SU-DHL-6 (cell line): Measurements from ENCODE around the gene HK2.

Experiments used
- H2AFZ ChIP-seq: fragments of 200-600 bp; sonication (generic); 2 replicates; pipeline ENCODE4 v1.6.1; 2014; ENCODE audit warnings: low read depth, mild to moderate bottlenecking, moderate library complexity, mixed read lengths, antibody characterized with exemption, low read length; ENCODE audit not compliant: severe bottlenecking
- H3F3A ChIP-seq: fragments of 200-600 bp; shearing (Covaris generic); 2 replicates; pipeline ENCODE4 v1.6.0; 2016; ENCODE audit warnings: antibody characterized with exemption, mild to moderate bottlenecking; ENCODE audit not compliant: insufficient read depth
- H3K27ac ChIP-seq: fragments of 200-600 bp; sonication (generic); 2 replicates; pipeline ENCODE4 v1.5.1; 2016; ENCODE audit warnings: low read depth, mild to moderate bottlenecking, low read length, moderate library complexity, mixed read lengths
- H3K27me3 ChIP-seq: fragments of 200-600 bp; sonication (generic), shearing (Covaris generic); 2 replicates; pipeline ENCODE4 v1.6.0; 2014; ENCODE audit warnings: mild to moderate bottlenecking, low read length
- H3K36me3 ChIP-seq: fragments of 200-600 bp; sonication (generic); 2 replicates; pipeline ENCODE4 v1.6.1; 2014; ENCODE audit warnings: mild to moderate bottlenecking, low read length, mixed read lengths
- H3K4me2 ChIP-seq: fragments of 300-600, 200-600 bp; shearing (Covaris generic), sonication (generic); 2 replicates; pipeline ENCODE4 v1.6.0; 2014; ENCODE audit warnings: low read length, low read depth, mild to moderate bottlenecking; ENCODE audit not compliant: poor library complexity, severe bottlenecking
- H3K4me3 ChIP-seq: fragments of 200-600 bp; sonication (generic); 2 replicates; pipeline ENCODE4 v1.5.1; 2014; ENCODE audit warnings: antibody characterized with exemption, low read length, mild to moderate bottlenecking, mixed read lengths; ENCODE audit not compliant: insufficient read depth, poor library complexity, severe bottlenecking
- H3K79me2 ChIP-seq: fragments of 200-600 bp; sonication (generic); 2 replicates; pipeline ENCODE4 v1.6.1; 2014; ENCODE audit warnings: mild to moderate bottlenecking, low read length, moderate library complexity; ENCODE audit not compliant: insufficient read depth
- H3K9ac ChIP-seq: fragments of 200-600 bp; sonication (generic); 2 replicates; pipeline ENCODE4 v1.7.0; 2014; ENCODE audit warnings: mild to moderate bottlenecking, low read length
- H3K9me2 ChIP-seq: fragments of 200-600 bp; sonication (generic); replicated peaks from 2 replicates; pipeline ENCODE4 v1.6.1; 2014; ENCODE audit warnings: low read length; ENCODE audit not compliant: insufficient read depth
- H3K9me3 ChIP-seq: fragments of 200-600 bp; sonication (generic); 2 replicates; pipeline ENCODE4 v1.6.1; 2014; ENCODE audit warnings: low read length, mixed read lengths; ENCODE audit not compliant: insufficient read depth
- H4K20me1 ChIP-seq: fragments of 200-600 bp; sonication (generic); 2 replicates; pipeline ENCODE4 v1.6.1; 2014; ENCODE audit warnings: low read depth, mild to moderate bottlenecking, antibody characterized with exemption, low read length, moderate library complexity, mixed read lengths
- EZH2phosphoT487 ChIP-seq: fragments of 200-600 bp; sonication (generic), shearing (Covaris generic); conservative IDR thresholded peaks from 2 replicates; pipeline ENCODE4 v1.6.1; 2018; ENCODE audit warnings: mild to moderate bottlenecking, antibody characterized with exemption, low read length, moderate library complexity, mixed read lengths
- TF ChIP-seq, protein P1 (sequence below): fragments of 200-600 bp; sonication (generic); IDR thresholded peaks from one replicate; pipeline ENCODE4 v1.5.1; 2017; ENCODE audit warnings: antibody characterized with exemption, mild to moderate bottlenecking, low read length, moderate library complexity; ENCODE audit not compliant: insufficient read depth, poor library complexity, severe bottlenecking

HK2 gene

DNA sequence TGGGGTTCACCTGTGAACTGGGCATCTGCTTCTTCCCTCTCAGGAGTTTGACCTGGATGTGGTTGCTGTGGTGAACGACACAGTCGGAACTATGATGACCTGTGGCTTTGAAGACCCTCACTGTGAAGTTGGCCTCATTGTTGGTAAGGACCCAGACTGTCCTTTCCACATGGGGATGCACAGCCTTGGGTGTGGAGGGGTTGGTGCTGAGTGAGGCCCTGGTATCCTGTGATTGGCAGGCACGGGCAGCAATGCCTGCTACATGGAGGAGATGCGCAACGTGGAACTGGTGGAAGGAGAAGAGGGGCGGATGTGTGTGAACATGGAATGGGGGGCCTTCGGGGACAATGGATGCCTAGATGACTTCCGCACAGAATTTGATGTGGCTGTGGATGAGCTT is 52.3 kb downstream of the HK2 start:
- TF ChIP-seq EZH2phosphoT487: no peak
- TF ChIP-seq, protein P1, sequence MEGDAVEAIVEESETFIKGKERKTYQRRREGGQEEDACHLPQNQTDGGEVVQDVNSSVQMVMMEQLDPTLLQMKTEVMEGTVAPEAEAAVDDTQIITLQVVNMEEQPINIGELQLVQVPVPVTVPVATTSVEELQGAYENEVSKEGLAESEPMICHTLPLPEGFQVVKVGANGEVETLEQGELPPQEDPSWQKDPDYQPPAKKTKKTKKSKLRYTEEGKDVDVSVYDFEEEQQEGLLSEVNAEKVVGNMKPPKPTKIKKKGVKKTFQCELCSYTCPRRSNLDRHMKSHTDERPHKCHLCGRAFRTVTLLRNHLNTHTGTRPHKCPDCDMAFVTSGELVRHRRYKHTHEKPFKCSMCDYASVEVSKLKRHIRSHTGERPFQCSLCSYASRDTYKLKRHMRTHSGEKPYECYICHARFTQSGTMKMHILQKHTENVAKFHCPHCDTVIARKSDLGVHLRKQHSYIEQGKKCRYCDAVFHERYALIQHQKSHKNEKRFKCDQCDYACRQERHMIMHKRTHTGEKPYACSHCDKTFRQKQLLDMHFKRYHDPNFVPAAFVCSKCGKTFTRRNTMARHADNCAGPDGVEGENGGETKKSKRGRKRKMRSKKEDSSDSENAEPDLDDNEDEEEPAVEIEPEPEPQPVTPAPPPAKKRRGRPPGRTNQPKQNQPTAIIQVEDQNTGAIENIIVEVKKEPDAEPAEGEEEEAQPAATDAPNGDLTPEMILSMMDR: no peak

DNA sequence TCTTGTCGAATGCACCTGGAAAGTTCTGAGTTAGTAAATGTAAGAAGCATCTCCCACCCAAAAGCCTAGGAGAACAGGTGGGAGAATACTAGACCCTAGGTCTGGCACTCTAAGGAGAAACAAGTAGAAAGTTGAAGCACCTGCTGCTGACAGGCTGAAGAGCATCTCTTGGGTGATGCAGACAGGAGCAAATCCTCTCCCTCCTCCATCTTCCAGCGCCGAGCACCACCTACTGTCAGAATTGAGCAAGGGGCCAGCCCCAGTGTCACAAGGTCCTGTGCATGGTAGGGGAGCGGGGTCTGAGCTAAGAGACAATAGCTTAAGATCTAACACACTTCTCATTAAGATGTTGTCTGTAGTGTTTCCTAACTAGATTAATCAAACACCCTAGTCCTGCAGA is 52.9 kb downstream of the HK2 start:
- no peak overlapping the region for H3K4me3 ChIP-seq
- TF ChIP-seq EZH2phosphoT487: no peak
- TF ChIP-seq, protein P1: no peak
- H3K9me3 ChIP-seq: no peaks in the 10 kb centered on the region
- H4K20me1 ChIP-seq: no peaks in the 10 kb centered on the region
- no peak overlapping the region for H2AFZ ChIP-seq
- no peaks in the 10 kb centered on the region for H3K9me2 ChIP-seq
- H3K9ac ChIP-seq: no peak overlapping the region
- H3K27me3 ChIP-seq: no peaks in the 10 kb centered on the region
- H3K36me3 ChIP-seq: peaks cover 19% of the 10 kb centered on the region; the same call in 1 of the 2 replicates
- no peaks in the 10 kb centered on the region for H3K79me2 ChIP-seq
- H3K27ac ChIP-seq: no peak overlapping the region
- no peak overlapping the region for H3K4me2 ChIP-seq
- H3F3A ChIP-seq: no peaks in the 10 kb centered on the region

More for the DNA sequence above, 52.3 kb downstream of the HK2 start:
- no peak overlapping the region for H3K9ac ChIP-seq
- no peak overlapping the region for H3K4me3 ChIP-seq
- H3K79me2 ChIP-seq: no peaks in the 10 kb centered on the region
- no peaks in the 10 kb centered on the region for H3F3A ChIP-seq
- no peaks in the 10 kb centered on the region for H3K9me2 ChIP-seq
- H3K36me3 ChIP-seq: peaks cover 19% of the 10 kb centered on the region; the same call in 1 of the 2 replicates
- no peak overlapping the region for H2AFZ ChIP-seq
- no peaks in the 10 kb centered on the region for H3K9me3 ChIP-seq
- no peak overlapping the region for H3K27ac ChIP-seq
- no peaks in the 10 kb centered on the region for H3K27me3 ChIP-seq
- H3K4me2 ChIP-seq: no peak overlapping the region
- no peaks in the 10 kb centered on the region for H4K20me1 ChIP-seq

DNA sequence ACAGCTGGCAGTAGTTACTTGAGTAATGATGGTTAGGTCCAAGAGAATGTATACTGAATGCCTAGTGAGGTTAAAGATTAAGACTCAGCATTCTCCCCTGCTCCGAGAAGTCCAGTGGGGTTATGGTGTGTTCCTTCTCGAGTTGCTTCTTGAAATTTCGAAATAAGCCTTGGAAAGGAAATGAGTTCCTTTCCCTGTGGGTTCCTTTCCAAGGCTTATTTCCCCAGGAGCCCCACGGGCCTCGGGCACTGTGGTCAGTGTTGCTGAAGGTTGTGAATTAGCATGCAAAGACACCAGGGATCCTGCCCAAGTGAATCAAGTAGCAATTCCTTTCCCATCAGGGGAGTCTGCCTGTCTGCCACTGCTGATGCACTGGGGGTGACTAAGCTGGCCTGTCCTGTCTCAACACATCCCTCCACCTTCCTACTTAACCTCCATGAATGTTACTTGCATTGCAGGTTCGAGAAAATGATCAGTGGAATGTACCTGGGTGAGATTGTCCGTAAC is 53.6 kb downstream of the HK2 start:
- Histone ChIP-seq H3K9ac (no peak overlapping the region), H3K4me3 (no peak overlapping the region), H3K27me3 (no peaks in the 10 kb centered on the region), H3K36me3 (peaks cover 19% of the 10 kb centered on the region; the same call in 1 of the 2 replicates), H3K9me3 (no peaks in the 10 kb centered on the region), H3K4me2 (no peak overlapping the region), H2AFZ (no peak overlapping the region), H3K27ac (no peak overlapping the region), H4K20me1 (no peaks in the 10 kb centered on the region), H3F3A (no peaks in the 10 kb centered on the region), H3K9me2 (no peaks in the 10 kb centered on the region), H3K79me2 (no peaks in the 10 kb centered on the region)
- no peak for TF ChIP-seq EZH2phosphoT487
- TF ChIP-seq, protein P1: no peak
